Fibroblast of lung (primary cell): ENCODE data around the gene TSC22D1. TPM values are rescaled to one million over a fixed set of nuclear protein-coding genes. Genes with fewer than 3 reads are reported as not detected.

Source experiments
- DNase-seq, 2 donors: peaks; one replicate each; pipeline versions ENCODE4 v3.0.0 to v3.0.0-alpha.2; 2010; ENCODE audit warnings: low read depth in 2 of 2
- H2AFZ ChIP-seq: 2 replicates; pipeline ENCODE4 v1.5.1; 2012; ENCODE audit warnings: low read length, control low read depth, inconsistent platforms
- H3K27ac ChIP-seq: 2 replicates; pipeline ENCODE4 v1.5.1; 2011; ENCODE audit warnings: low read length, control low read depth; ENCODE audit not compliant: insufficient read depth
- H3K27me3 ChIP-seq: 2 replicates; pipeline ENCODE4 v1.5.1; 2011; ENCODE audit warnings: mild to moderate bottlenecking, low read length; ENCODE audit not compliant: control insufficient read depth, insufficient read depth
- H3K36me3 ChIP-seq: 2 replicates; pipeline ENCODE4 v1.5.1; 2011; ENCODE audit warnings: low read length; ENCODE audit not compliant: control insufficient read depth, insufficient read depth
- H3K4me1 ChIP-seq: 2 replicates; pipeline ENCODE4 v1.5.1; 2011; ENCODE audit warnings: low read length; ENCODE audit not compliant: control insufficient read depth, insufficient read depth; ENCODE audit errors: extremely low read depth
- H3K4me2 ChIP-seq: 2 replicates; pipeline ENCODE4 v1.5.1; 2011; ENCODE audit warnings: low read length, control low read depth; ENCODE audit not compliant: insufficient read depth; ENCODE audit errors: extremely low read depth
- H3K4me3 ChIP-seq, 4 experiments: fragments of 200-600 bp in 1 of 4; sonication (generic) in 1 of 4; replicated peaks in 1 of 4; 2 replicates each; pipeline ENCODE4 v1.5.1; 2011 to 2016; ENCODE audit warnings: low read length in 4 of 4, low read depth in 3 of 4, mild to moderate bottlenecking in 3 of 4, control low read depth in 2 of 4, inconsistent platforms in 1 of 4, mixed read lengths in 1 of 4; ENCODE audit not compliant: insufficient read depth in 1 of 4; ENCODE audit errors: control extremely low read depth in 1 of 4
- H3K79me2 ChIP-seq: 2 replicates; pipeline ENCODE4 v1.5.1; 2012; ENCODE audit warnings: mild to moderate bottlenecking, low read length, inconsistent platforms; ENCODE audit not compliant: control insufficient read depth, insufficient read depth
- H3K9ac ChIP-seq: 2 replicates; pipeline ENCODE4 v1.5.1; 2011; ENCODE audit warnings: mild to moderate bottlenecking, low read length, control low read depth; ENCODE audit not compliant: insufficient read depth
- H3K9me3 ChIP-seq: 2 replicates; pipeline ENCODE4 v1.5.1; 2012; ENCODE audit warnings: low read depth, low read length; ENCODE audit not compliant: control insufficient read depth, insufficient read depth
- H4K20me1 ChIP-seq: 2 replicates; pipeline ENCODE4 v1.5.1; 2011; ENCODE audit warnings: low read length; ENCODE audit not compliant: control insufficient read depth, insufficient read depth; ENCODE audit errors: extremely low read depth
- EZH2 ChIP-seq: IDR thresholded peaks from 2 replicates; pipeline ENCODE4 v1.5.1; 2012; ENCODE audit warnings: low read length, control low read depth, mild to moderate bottlenecking; ENCODE audit errors: missing control alignments
- polyA plus RNA-seq, 2 donors: library from polyadenylated mRNA; depleted of rRNA in 1 of 2; stranded (reverse) in 1 of 2; unstranded in 1 of 2; fragments of >200 nt; gene quantifications; 2 replicates each; pipeline ENCODE4 v1.2.1, GENCODE V29; 2011 to 2012; ENCODE audit warnings: missing spikeins in 1 of 2
- total RNA-seq: library from RNA; depleted of rRNA; stranded (reverse); fragments of >200 nt; gene quantifications from 2 replicates; pipeline ENCODE4 v1.2.1, GENCODE V29; 2014
- TF ChIP-seq, protein P1 (sequence below), 2 donors: IDR thresholded peaks in 1 of 2; conservative IDR thresholded peaks in 1 of 2; 1 replicate in 1 of 2; 2 replicates in 1 of 2; pipeline ENCODE4 v1.5.1; 2011 to 2012; ENCODE audit warnings: low read length in 2 of 2, control low read depth in 1 of 2, inconsistent platforms in 1 of 2, low read depth in 1 of 2, mild to moderate bottlenecking in 1 of 2

TSC22D1 gene
- total and polyA plus RNA-seq, 2 donors (not counting 1 experiment from before 2014, with no cell fraction given), result 80.4 to 97.6 TPM

DNA sequence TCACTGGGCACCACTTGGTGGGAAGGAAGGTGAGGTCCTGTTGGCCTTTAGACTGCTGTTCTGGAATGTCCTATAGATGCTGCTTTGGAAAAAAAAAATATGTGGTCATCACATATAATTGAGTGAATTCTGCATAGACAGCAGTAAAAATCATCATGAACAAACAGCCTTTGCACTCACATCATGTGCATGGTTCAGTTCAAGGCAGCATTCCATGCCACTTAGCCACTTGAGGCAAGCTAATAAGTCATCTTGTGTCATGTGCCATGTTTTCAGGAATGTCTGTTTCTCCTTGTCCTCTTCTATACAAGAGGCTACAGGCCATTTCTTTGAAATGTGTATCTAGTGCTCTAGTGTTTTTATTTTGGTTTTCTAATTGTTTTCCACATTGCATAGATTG is 43.9 kb upstream of the TSC22D1 start:
- no peaks in the 10 kb centered on the region for H4K20me1 ChIP-seq
- peak; percentile 17 to 69 for DNase-seq
- TF ChIP-seq, protein P1, sequence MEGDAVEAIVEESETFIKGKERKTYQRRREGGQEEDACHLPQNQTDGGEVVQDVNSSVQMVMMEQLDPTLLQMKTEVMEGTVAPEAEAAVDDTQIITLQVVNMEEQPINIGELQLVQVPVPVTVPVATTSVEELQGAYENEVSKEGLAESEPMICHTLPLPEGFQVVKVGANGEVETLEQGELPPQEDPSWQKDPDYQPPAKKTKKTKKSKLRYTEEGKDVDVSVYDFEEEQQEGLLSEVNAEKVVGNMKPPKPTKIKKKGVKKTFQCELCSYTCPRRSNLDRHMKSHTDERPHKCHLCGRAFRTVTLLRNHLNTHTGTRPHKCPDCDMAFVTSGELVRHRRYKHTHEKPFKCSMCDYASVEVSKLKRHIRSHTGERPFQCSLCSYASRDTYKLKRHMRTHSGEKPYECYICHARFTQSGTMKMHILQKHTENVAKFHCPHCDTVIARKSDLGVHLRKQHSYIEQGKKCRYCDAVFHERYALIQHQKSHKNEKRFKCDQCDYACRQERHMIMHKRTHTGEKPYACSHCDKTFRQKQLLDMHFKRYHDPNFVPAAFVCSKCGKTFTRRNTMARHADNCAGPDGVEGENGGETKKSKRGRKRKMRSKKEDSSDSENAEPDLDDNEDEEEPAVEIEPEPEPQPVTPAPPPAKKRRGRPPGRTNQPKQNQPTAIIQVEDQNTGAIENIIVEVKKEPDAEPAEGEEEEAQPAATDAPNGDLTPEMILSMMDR (conservative IDR thresholded peaks at IDR 0.05 in 1 of 2, IDR thresholded peaks at IDR 0.05 in 1 of 2; ENCODE audit: low read depth in 1 of 2, low read length in 2 of 2), result no peak
- TF ChIP-seq EZH2, result no peak
- H3K9ac ChIP-seq, result no peak overlapping the region
- no peaks in the 10 kb centered on the region for H3K9me3 ChIP-seq
- no peak overlapping the region for H3K4me2 ChIP-seq
- no peak overlapping the region for H3K4me3 ChIP-seq
- no peaks in the 10 kb centered on the region for H3K36me3 ChIP-seq
- no peaks in the 10 kb centered on the region for H3K27me3 ChIP-seq
- no peak overlapping the region for H3K27ac ChIP-seq
- no peaks in the 10 kb centered on the region for H3K4me1 ChIP-seq
- no peaks in the 10 kb centered on the region for H3K79me2 ChIP-seq
- H2AFZ ChIP-seq, result no peak overlapping the region

DNA sequence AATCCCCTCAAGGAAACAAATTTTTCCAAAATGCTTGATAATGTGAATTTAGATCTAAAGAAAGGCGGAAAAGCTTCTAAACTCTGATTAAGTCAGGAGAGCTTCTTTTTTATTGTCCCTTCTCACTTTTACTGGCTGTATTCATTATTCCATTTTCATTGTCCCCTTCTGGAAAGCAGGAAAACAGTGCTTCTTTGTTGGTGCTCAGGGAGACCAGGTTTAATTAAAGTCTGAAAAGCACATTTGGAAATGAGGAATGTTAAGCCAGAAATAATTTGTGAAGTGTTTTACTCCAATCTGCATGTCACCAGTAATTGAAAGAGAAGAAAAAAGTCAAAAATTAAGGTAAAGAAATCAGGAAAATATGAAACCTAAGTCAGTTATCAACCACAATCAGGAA is 43.5 kb upstream of the TSC22D1 start:
- Histone ChIP-seq H3K4me2 (no peak overlapping the region), H2AFZ (no peak overlapping the region), H3K27me3 (no peaks in the 10 kb centered on the region), H3K9me3 (no peaks in the 10 kb centered on the region), H3K9ac (no peak overlapping the region), H3K27ac (no peak overlapping the region), H3K4me1 (no peaks in the 10 kb centered on the region), H4K20me1 (no peaks in the 10 kb centered on the region), H3K36me3 (no peaks in the 10 kb centered on the region), H3K4me3 (no peak overlapping the region), H3K79me2 (no peaks in the 10 kb centered on the region)
- TF ChIP-seq, protein P1 (conservative IDR thresholded peaks at IDR 0.05 in 1 of 2, IDR thresholded peaks at IDR 0.05 in 1 of 2; ENCODE audit: low read depth in 1 of 2, low read length in 2 of 2), result no peak
- no peak for TF ChIP-seq EZH2
- DNase-seq, result no peak

DNA sequence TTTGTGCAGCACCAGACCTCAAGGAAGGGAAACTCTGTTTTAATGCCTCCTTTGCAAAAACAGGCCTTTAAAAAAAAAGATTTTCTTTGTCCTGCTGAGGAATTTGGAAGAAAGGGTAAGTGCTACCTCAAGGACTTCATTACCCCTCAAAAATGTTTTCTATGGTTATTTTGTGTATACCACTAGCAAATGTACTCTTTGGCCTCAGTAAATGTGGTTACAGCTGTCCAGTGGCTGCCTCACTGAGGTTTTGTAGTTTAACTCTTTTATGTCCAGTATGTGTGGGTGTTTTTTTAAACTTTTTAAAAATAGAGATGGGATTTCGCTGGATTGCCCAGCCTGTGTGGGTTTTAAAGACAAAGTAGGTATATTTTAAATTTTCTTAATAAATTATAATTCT is 42.2 kb upstream of the TSC22D1 start:
- TF ChIP-seq EZH2, result no peak
- TF ChIP-seq, protein P1 (conservative IDR thresholded peaks at IDR 0.05 in 1 of 2, IDR thresholded peaks at IDR 0.05 in 1 of 2; ENCODE audit: low read depth in 1 of 2, low read length in 2 of 2), result no peak
- peak; percentile 41 to 83 for DNase-seq
- H2AFZ ChIP-seq, result no peak overlapping the region
- no peak overlapping the region for H3K9ac ChIP-seq
- no peaks in the 10 kb centered on the region for H3K27me3 ChIP-seq
- no peak overlapping the region for H3K4me2 ChIP-seq
- H3K4me1 ChIP-seq, result no peaks in the 10 kb centered on the region
- no peak overlapping the region for H3K4me3 ChIP-seq
- H4K20me1 ChIP-seq, result no peaks in the 10 kb centered on the region
- H3K9me3 ChIP-seq, result no peaks in the 10 kb centered on the region
- H3K79me2 ChIP-seq, result no peaks in the 10 kb centered on the region
- H3K36me3 ChIP-seq, result no peaks in the 10 kb centered on the region
- H3K27ac ChIP-seq, result no peak overlapping the region
